ENCODE results near the gene CASQ2. TPM values are rescaled to one million over a fixed set of nuclear protein-coding genes. Genes with fewer than 3 reads are reported as not detected.

Gene CASQ2
- polyA plus RNA-seq, 1 experiment, result not detected

DNA sequence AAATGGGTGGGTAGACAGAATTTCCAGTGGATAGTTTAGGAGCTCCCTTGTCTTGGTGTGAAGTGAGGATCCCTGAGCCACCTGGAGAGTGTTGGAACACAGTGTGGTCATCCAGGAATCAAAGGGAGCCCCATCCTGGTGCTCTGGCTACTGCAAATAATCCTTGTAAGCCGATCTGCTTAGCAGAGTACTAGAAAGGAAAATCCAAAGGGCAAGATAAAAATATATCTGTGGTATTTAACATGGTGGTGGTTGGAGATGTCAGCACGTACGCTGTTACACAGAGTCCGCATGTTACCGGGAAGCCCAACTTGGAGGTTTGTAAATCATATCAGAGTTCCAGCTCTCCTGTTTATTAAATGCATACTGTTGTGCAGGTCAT, 87.8 kb downstream of the CASQ2 start:
- CTCF ChIA-PET, result interaction anchor here (1.0 to 3.6 kb wide), 2 partner anchors 26 to 91 kb away, joined by 3 to 26 read pairs; no protein-coding TSS in a partner anchor
- DNase-seq (ENCODE audit: low read depth, low spot score), result no peak
- no peak overlapping the region for H3K27ac ChIP-seq (ENCODE audit: low read depth, low read length)
- no peak overlapping the region for H3K4me3 ChIP-seq (ENCODE audit: low read depth, low read length)
- H3K27me3 ChIP-seq (ENCODE audit: control insufficient read depth, insufficient read depth, low read length), result no peaks in the 10 kb centered on the region
- POLR2A ChIA-PET, result no interaction called here
- H3K9me3 ChIP-seq (ENCODE audit: control insufficient read depth, insufficient read depth, low read length), result no peaks in the 10 kb centered on the region
- TF ChIP-seq, protein P1, sequence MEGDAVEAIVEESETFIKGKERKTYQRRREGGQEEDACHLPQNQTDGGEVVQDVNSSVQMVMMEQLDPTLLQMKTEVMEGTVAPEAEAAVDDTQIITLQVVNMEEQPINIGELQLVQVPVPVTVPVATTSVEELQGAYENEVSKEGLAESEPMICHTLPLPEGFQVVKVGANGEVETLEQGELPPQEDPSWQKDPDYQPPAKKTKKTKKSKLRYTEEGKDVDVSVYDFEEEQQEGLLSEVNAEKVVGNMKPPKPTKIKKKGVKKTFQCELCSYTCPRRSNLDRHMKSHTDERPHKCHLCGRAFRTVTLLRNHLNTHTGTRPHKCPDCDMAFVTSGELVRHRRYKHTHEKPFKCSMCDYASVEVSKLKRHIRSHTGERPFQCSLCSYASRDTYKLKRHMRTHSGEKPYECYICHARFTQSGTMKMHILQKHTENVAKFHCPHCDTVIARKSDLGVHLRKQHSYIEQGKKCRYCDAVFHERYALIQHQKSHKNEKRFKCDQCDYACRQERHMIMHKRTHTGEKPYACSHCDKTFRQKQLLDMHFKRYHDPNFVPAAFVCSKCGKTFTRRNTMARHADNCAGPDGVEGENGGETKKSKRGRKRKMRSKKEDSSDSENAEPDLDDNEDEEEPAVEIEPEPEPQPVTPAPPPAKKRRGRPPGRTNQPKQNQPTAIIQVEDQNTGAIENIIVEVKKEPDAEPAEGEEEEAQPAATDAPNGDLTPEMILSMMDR (IDR thresholded peaks at IDR 0.05; ENCODE audit: low read depth, low read length), result no peak

DNA sequence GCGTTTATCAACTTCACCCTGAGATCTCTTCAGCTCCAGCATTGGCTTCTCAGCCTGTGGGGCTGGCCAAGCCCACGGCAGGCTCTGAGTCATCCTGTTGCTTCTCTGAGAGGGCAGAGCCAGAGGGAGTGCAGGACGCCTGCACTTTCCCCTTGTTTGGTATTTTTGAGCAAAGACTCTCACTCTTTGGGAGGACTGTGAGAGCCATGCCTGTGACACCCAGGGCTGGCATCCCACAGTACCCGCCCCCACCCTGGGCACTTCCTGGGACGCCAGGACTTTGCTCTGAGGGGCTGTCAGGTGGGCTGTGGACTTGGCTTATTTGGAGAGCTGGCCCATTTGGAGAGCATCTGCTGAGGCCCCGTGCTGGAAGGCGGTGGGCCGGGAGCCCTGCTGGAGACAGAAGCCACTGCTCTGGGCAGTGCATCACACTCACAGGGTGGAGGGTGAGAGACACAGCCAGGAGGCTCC, 89.3 kb downstream of the CASQ2 start:
- H3K27me3 ChIP-seq (ENCODE audit: control insufficient read depth, insufficient read depth, low read length), result no peaks in the 10 kb centered on the region
- CTCF ChIA-PET, result interaction anchor here (1.1 to 3.6 kb wide), 2 partner anchors 27 to 85 kb away, joined by 3 to 26 read pairs; no protein-coding TSS in a partner anchor
- POLR2A ChIA-PET, result interaction anchor here (1.5 kb wide), 1 partner anchor 10 kb away, joined by 14 read pairs; no protein-coding TSS in a partner anchor
- TF ChIP-seq, protein P1 (IDR thresholded peaks at IDR 0.05; ENCODE audit: low read depth, low read length), result no peak
- H3K9me3 ChIP-seq (ENCODE audit: control insufficient read depth, insufficient read depth, low read length), result no peaks in the 10 kb centered on the region
- peak overlapping the region; percentile 33 for H3K27ac ChIP-seq (ENCODE audit: low read depth, low read length)
- no peak overlapping the region for H3K4me3 ChIP-seq (ENCODE audit: low read depth, low read length)
- peak; percentile 30 for DNase-seq (ENCODE audit: low read depth, low spot score)

DNA sequence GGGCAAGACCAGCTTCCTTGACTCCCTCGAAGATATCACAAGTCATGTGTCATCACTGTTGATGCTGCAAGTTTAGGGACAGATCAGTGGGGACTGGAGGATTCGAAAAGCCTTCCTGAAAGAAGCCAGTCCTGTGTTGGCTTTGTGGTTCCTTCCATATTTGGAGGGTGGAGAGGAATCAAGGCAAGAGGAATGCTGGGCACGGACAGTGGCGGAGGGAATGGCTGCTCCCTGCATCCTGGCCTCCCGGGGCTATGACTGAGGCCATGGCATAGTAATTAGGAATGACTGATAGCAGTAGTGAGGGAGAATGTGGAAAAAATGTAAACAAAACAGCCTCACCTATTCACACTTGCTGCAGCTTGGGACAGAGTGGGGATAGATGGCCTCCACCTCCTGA, 90.4 kb downstream of the CASQ2 start:
- POLR2A ChIA-PET, result interaction anchor here (0.6 to 1.5 kb wide), 2 partner anchors 9 to 21 kb away, joined by 3 to 14 read pairs; no protein-coding TSS in a partner anchor
- DNase-seq (ENCODE audit: low read depth, low spot score), result no peak
- CTCF ChIA-PET, result interaction anchor here (3.6 kb wide), 1 partner anchor 28 kb away, joined by 26 read pairs; no protein-coding TSS in a partner anchor
- no peak overlapping the region for H3K27ac ChIP-seq (ENCODE audit: low read depth, low read length)
- TF ChIP-seq, protein P1 (IDR thresholded peaks at IDR 0.05; ENCODE audit: low read depth, low read length), result no peak
- no peak overlapping the region for H3K4me3 ChIP-seq (ENCODE audit: low read depth, low read length)
- no peaks in the 10 kb centered on the region for H3K27me3 ChIP-seq (ENCODE audit: control insufficient read depth, insufficient read depth, low read length)
- H3K9me3 ChIP-seq (ENCODE audit: control insufficient read depth, insufficient read depth, low read length), result no peaks in the 10 kb centered on the region

DNA sequence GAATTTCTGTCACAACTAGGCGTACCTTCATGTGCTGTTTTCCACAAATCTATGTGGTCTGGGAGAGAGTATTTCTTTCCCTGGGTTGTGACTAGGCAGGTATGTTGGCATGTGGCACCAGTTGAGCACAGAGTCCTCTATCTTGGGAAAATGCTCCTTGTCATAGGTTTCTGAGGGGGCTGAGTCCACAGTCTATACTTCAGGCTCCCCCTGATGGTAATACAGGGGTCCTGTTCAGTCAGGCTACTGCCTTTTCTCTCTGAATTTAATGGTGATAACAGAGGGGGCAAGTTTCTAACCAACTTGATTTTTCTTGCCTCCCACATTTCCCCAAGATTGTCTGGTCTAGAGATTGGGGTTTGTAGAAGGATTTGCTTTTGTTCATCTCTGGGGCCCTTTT, 90.9 kb downstream of the CASQ2 start:
- POLR2A ChIA-PET, result no interaction called here
- TF ChIP-seq, protein P1 (IDR thresholded peaks at IDR 0.05; ENCODE audit: low read depth, low read length), result no peak
- H3K27me3 ChIP-seq (ENCODE audit: control insufficient read depth, insufficient read depth, low read length), result no peaks in the 10 kb centered on the region
- CTCF ChIA-PET, result interaction anchor here (3.6 kb wide), 1 partner anchor 29 kb away, joined by 26 read pairs; no protein-coding TSS in a partner anchor
- DNase-seq (ENCODE audit: low read depth, low spot score), result no peak
- H3K9me3 ChIP-seq (ENCODE audit: control insufficient read depth, insufficient read depth, low read length), result no peaks in the 10 kb centered on the region
- H3K4me3 ChIP-seq (ENCODE audit: low read depth, low read length), result no peak overlapping the region
- H3K27ac ChIP-seq (ENCODE audit: low read depth, low read length), result no peak overlapping the region

DNA sequence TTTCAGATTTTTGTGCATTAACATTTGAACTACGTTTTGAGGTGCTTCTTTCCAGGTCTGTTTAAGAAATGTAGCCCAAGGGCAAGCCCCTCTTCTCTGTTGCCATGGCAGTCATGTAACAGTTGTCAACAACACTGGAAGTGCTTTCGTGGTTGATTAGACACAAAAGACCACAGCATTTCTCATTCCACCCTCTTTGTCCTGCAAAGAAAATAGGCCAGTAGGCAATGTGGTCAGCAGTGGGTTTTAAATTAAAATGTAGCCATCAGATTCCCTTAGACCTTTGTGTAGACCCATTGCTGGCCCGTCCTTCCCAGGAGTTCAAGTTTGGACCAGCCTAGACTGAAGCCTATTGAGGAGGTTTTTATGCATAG, 91.3 kb downstream of the CASQ2 start:
- Histone ChIP-seq H3K27me3 (ENCODE audit: control insufficient read depth, insufficient read depth, low read length) (no peaks in the 10 kb centered on the region), H3K9me3 (ENCODE audit: control insufficient read depth, insufficient read depth, low read length) (no peaks in the 10 kb centered on the region), H3K4me3 (ENCODE audit: low read depth, low read length) (no peak overlapping the region), H3K27ac (ENCODE audit: low read depth, low read length) (no peak overlapping the region)
- TF ChIP-seq, protein P1 (IDR thresholded peaks at IDR 0.05; ENCODE audit: low read depth, low read length), result no peak
- no peak for DNase-seq (ENCODE audit: low read depth, low spot score)
- CTCF ChIA-PET, result no interaction called here
- POLR2A ChIA-PET, result no interaction called here

Measured in AG04450 (cell line).